ENCODE data around the gene TLR3. TPM values are rescaled to one million over a fixed set of nuclear protein-coding genes. Genes with fewer than 3 reads are reported as not detected.
"Not testable (repeated sequence)": the region's sequence is repeated elsewhere in the genome, so short reads cannot be mapped to it uniquely, and the experiment has no call there.

TLR3 gene
- total RNA-seq, 3 donors from 2014 or later (not counting 1 experiment from before 2014, with no cell fraction given): 4.9 to 9.5 (median 8.3) TPM

DNA sequence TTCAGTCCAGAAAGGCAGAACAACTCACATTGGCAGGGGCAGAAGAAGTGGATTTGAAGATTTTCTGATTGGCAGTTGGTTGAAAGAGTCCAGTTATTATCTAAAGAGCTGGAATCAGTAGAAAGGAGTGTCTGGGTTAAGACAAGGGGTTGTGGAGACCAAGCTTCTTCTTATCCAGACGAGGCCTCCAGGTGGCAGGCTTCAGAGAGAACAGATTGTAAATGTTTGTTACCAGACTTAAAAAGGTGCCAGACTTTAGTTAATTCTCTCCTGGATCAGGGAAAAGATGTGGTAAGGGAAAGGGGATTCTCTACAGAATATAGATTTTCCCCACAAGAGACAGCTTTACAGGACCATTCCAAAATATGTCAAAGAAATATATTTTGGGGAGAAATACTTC is 36.7 kb upstream of the TLR3 start:
- H3K9me3 Mint-ChIP-seq: no peaks in the 10 kb centered on the region
- peaks cover 23 to 27% of the 10 kb centered on the region in 2 donors for H3K27me3 Mint-ChIP-seq (ENCODE audit: low read depth in 2 of 2)
- H3K27me3 ChIP-seq (ENCODE audit: control insufficient read depth, insufficient read depth, low read length): peaks cover 3% of the 10 kb centered on the region
- no peak overlapping the region for H3K27ac ChIP-seq (ENCODE audit: low read length)
- peaks cover 0 to 4% of the 10 kb centered on the region in 2 donors for H3K4me1 Mint-ChIP-seq
- intact Hi-C loops (cut with micrococcal nuclease): no loop called here
- H3K4me1 ChIP-seq (ENCODE audit: control insufficient read depth, insufficient read depth, low read length): no peaks in the 10 kb centered on the region
- no peak overlapping the region for H3K27ac Mint-ChIP-seq
- H3K4me3 ChIP-seq (ENCODE audit: low read length): no peak overlapping the region
- 36% methylated on average over 1 of the region's 1 CpG for WGBS (ENCODE audit: insufficient coverage)
- no peaks in the 10 kb centered on the region for H3K36me3 Mint-ChIP-seq
- no peaks in the 10 kb centered on the region for H3K36me3 ChIP-seq (ENCODE audit: control insufficient read depth, insufficient read depth, low read length)
- H3K4me3 Mint-ChIP-seq: no peak overlapping the region
- TF ChIP-seq, protein P1, sequence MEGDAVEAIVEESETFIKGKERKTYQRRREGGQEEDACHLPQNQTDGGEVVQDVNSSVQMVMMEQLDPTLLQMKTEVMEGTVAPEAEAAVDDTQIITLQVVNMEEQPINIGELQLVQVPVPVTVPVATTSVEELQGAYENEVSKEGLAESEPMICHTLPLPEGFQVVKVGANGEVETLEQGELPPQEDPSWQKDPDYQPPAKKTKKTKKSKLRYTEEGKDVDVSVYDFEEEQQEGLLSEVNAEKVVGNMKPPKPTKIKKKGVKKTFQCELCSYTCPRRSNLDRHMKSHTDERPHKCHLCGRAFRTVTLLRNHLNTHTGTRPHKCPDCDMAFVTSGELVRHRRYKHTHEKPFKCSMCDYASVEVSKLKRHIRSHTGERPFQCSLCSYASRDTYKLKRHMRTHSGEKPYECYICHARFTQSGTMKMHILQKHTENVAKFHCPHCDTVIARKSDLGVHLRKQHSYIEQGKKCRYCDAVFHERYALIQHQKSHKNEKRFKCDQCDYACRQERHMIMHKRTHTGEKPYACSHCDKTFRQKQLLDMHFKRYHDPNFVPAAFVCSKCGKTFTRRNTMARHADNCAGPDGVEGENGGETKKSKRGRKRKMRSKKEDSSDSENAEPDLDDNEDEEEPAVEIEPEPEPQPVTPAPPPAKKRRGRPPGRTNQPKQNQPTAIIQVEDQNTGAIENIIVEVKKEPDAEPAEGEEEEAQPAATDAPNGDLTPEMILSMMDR (IDR thresholded peaks at IDR 0.05): no peak
- no peak for DNase-seq
- no peaks in the 10 kb centered on the region for H3K9me3 ChIP-seq (ENCODE audit: control insufficient read depth, insufficient read depth, low read length)
- ATAC-seq: no peak

DNA sequence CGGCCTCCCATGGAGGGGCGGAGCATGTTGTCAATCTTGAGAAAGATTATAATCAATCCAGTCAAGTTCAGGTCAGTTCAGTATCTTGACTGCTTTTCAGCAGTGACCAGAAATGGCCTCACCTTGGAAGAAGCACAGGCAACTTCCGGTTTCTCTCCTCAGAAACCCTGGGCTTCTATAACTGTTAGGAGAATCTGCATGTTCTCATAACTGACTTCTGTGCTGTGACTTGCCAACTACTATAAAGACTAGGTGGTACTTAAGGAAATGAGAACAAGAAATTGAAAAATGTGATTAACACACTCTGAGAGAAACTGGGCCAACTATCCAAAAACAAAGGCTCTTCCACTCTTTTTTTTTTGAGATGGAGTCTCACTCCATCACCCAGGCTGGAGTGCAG is 35.9 kb upstream of the TLR3 start:
- ATAC-seq: no peak
- Mint-ChIP-seq H3K27ac (no peak overlapping the region), H3K4me3 (no peak overlapping the region), H3K27me3 (ENCODE audit: low read depth in 2 of 2) (peaks cover 26 to 35% of the 10 kb centered on the region in 2 donors), H3K4me1 (peaks cover 0 to 4% of the 10 kb centered on the region in 2 donors), H3K9me3 (no peaks in the 10 kb centered on the region), H3K36me3 (no peaks in the 10 kb centered on the region)
- DNase-seq: no peak
- intact Hi-C loops (cut with micrococcal nuclease): no loop called here
- Histone ChIP-seq H3K36me3 (ENCODE audit: control insufficient read depth, insufficient read depth, low read length) (no peaks in the 10 kb centered on the region), H3K4me3 (ENCODE audit: low read length) (no peak overlapping the region), H3K4me1 (ENCODE audit: control insufficient read depth, insufficient read depth, low read length) (no peaks in the 10 kb centered on the region), H3K9me3 (ENCODE audit: control insufficient read depth, insufficient read depth, low read length) (no peaks in the 10 kb centered on the region), H3K27me3 (ENCODE audit: control insufficient read depth, insufficient read depth, low read length) (peaks cover 3% of the 10 kb centered on the region), H3K27ac (ENCODE audit: low read length) (no peak overlapping the region)
- TF ChIP-seq, protein P1 (IDR thresholded peaks at IDR 0.05): no peak
- WGBS (ENCODE audit: insufficient coverage): 92% methylated on average over 3 of the region's 3 CpGs

DNA sequence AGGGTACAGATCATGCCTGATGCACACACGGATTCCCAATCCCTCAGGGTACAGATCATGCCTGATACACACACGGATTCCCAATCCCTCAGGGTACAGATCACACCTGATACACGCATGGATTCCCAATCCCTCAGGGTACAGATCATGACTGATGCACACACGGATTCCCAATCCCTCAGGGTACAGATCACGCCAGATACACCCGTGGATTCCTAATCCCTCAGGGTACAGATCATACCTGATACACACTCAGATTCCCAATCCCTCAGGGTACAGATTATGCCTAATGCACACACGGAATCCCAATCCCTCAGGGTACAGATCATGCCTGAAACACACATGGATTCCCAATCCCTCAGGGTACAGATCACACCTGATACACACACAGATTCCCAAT is 34.3 kb upstream of the TLR3 start:
- H3K27ac ChIP-seq (ENCODE audit: low read length); H3K9me3 Mint-ChIP-seq; H3K27ac Mint-ChIP-seq; H3K36me3 Mint-ChIP-seq; H3K4me1 Mint-ChIP-seq; intact Hi-C loops (cut with micrococcal nuclease); H3K4me3 Mint-ChIP-seq; H3K4me1 ChIP-seq (ENCODE audit: control insufficient read depth, insufficient read depth, low read length); H3K4me3 ChIP-seq (ENCODE audit: low read length); ATAC-seq; DNase-seq; H3K27me3 ChIP-seq (ENCODE audit: control insufficient read depth, insufficient read depth, low read length); H3K36me3 ChIP-seq (ENCODE audit: control insufficient read depth, insufficient read depth, low read length); H3K9me3 ChIP-seq (ENCODE audit: control insufficient read depth, insufficient read depth, low read length): not testable (repeated sequence)
- WGBS (ENCODE audit: insufficient coverage): 84% methylated on average over 7 of the region's 7 CpGs
- peaks cover 26 to 45% of the 10 kb centered on the region in 2 donors for H3K27me3 Mint-ChIP-seq (ENCODE audit: low read depth in 2 of 2)

DNA sequence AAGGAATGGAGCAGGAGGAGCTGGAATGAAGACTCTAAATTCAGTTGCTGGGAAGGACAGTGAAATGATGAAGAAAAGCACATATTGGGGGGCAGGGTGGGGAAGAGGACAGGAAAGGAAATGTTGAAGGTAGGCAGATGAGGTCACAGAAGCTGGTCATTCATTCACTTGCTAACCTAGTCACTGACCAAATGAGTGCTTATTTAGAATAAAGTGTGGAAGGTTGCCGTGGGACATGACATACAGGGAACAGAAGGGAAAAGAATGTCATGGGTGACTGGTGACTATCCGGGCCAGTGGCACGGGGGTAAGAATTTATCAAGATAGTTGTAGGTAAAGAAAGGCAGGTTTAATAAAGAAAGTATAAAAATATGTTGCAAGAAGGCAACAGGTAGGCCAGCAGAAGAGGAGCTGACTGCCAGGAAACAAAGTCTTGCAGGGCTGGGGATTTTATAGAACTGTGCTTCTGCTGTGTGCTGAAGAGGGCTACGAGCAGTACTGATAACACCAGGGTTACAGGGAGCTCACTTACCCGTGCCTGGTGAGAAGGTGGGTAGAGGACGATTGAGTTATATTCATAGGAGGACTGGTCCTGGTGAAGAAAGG is 31.9 kb upstream of the TLR3 start:
- H3K27ac Mint-ChIP-seq: no peak overlapping the region
- Histone ChIP-seq H3K27me3 (ENCODE audit: control insufficient read depth, insufficient read depth, low read length) (no peaks in the 10 kb centered on the region), H3K9me3 (ENCODE audit: control insufficient read depth, insufficient read depth, low read length) (no peaks in the 10 kb centered on the region), H3K27ac (ENCODE audit: low read length) (no peak overlapping the region), H3K4me1 (ENCODE audit: control insufficient read depth, insufficient read depth, low read length) (no peaks in the 10 kb centered on the region), H3K4me3 (ENCODE audit: low read length) (no peak overlapping the region), H3K36me3 (ENCODE audit: control insufficient read depth, insufficient read depth, low read length) (no peaks in the 10 kb centered on the region)
- H3K27me3 Mint-ChIP-seq (ENCODE audit: low read depth in 2 of 2): peaks cover 14 to 38% of the 10 kb centered on the region in 2 donors
- H3K4me1 Mint-ChIP-seq: no peaks in the 10 kb centered on the region
- 81% methylated on average over 5 of the region's 6 CpGs for WGBS (ENCODE audit: insufficient coverage)
- no peaks in the 10 kb centered on the region for H3K9me3 Mint-ChIP-seq
- TF ChIP-seq, protein P1 (IDR thresholded peaks at IDR 0.05): no peak
- ATAC-seq (peak in 1 of 3 donors; percentile 17), DNase-seq (no peak)
- no peak overlapping the region for H3K4me3 Mint-ChIP-seq
- H3K36me3 Mint-ChIP-seq: no peaks in the 10 kb centered on the region
- intact Hi-C loops (cut with micrococcal nuclease): no loop called here
